HG03571 (cell line): ENCODE data around the gene MAPK10.

Source experiments
- ATAC-seq: cut with Tn5 transposase; IDR thresholded peaks from one replicate; pipeline ENCODE4 v1.9.1; 2021; ENCODE audit not compliant: unreplicated experiment

MAPK10 gene

GRCh38 chr4:86280246-86280645, 79.6 kb downstream of the MAPK10 start:
- no peak for ATAC-seq

GRCh38 chr4:86279293-86279960, 80.4 kb downstream of the MAPK10 start:
- no peak for ATAC-seq

- ATAC-seq, result no peak
Measured at GRCh38 chr4:86278126-86278525, 81.7 kb downstream of the MAPK10 start.

- ATAC-seq, result no peak
Measured at GRCh38 chr4:86274642-86275041, 85.2 kb downstream of the MAPK10 start.

- no peak for ATAC-seq
Measured at GRCh38 chr4:86272669-86273068, 87.2 kb downstream of the MAPK10 start.

- no peak for ATAC-seq
Measured at GRCh38 chr4:86271057-86271456, 88.8 kb downstream of the MAPK10 start.

GRCh38 chr4:86269354-86269753, 90.5 kb downstream of the MAPK10 start:
- no peak for ATAC-seq

GRCh38 chr4:86264241-86264640, 95.6 kb downstream of the MAPK10 start:
- no peak for ATAC-seq

GRCh38 chr4:86261636-86262035, 98.2 kb downstream of the MAPK10 start:
- no peak for ATAC-seq

GRCh38 chr4:86256086-86256485, 103.8 kb downstream of the MAPK10 start:
- ATAC-seq, result no peak

- ATAC-seq, result no peak
Measured at GRCh38 chr4:86250619-86251018, 109.2 kb downstream of the MAPK10 start.

- no peak for ATAC-seq
Measured at GRCh38 chr4:86250006-86250405, 109.8 kb downstream of the MAPK10 start.

GRCh38 chr4:86249074-86249473, 110.8 kb downstream of the MAPK10 start:
- no peak for ATAC-seq

- ATAC-seq, result no peak
Measured at GRCh38 chr4:86247906-86248305, 111.9 kb downstream of the MAPK10 start.

- ATAC-seq, result no peak
Measured at GRCh38 chr4:86247320-86247719, 112.5 kb downstream of the MAPK10 start.

- no peak for ATAC-seq
Measured at GRCh38 chr4:86243750-86244149, 116.1 kb downstream of the MAPK10 start.

GRCh38 chr4:86242677-86243076, 117.2 kb downstream of the MAPK10 start:
- no peak for ATAC-seq

GRCh38 chr4:86235549-86235948, 124.3 kb downstream of the MAPK10 start:
- ATAC-seq, result no peak

GRCh38 chr4:86233681-86234080, 126.2 kb downstream of the MAPK10 start:
- ATAC-seq, result no peak

- ATAC-seq, result no peak
Measured at GRCh38 chr4:86233090-86233489, 126.8 kb downstream of the MAPK10 start.

GRCh38 chr4:86223472-86223871, 136.4 kb downstream of the MAPK10 start:
- no peak for ATAC-seq

GRCh38 chr4:86221002-86221401, 138.9 kb downstream of the MAPK10 start:
- no peak for ATAC-seq

GRCh38 chr4:86220121-86220520, 139.7 kb downstream of the MAPK10 start:
- no peak for ATAC-seq
